ENCODE measurements around the gene PUS3.

DNA sequence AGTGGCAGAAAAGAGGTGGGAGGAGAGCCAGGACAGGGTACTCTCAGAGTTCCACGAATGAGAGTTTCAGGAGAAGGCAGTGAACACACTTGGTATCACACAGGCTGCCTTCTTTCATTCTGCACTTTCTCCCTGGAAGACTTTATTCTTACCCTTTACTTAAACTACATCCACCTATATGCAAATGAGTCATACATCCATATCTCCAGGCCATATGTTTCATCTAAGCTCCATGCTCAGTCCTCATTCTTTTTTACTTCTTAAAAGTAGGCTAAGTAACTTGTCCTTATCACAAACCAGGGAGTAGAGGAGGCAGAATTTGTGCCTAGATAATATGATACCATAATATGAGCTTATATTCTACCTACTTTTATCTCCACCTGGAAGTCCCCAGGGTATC, 21.7 kb downstream of the PUS3 start:
- TF ChIP-seq, protein P1, sequence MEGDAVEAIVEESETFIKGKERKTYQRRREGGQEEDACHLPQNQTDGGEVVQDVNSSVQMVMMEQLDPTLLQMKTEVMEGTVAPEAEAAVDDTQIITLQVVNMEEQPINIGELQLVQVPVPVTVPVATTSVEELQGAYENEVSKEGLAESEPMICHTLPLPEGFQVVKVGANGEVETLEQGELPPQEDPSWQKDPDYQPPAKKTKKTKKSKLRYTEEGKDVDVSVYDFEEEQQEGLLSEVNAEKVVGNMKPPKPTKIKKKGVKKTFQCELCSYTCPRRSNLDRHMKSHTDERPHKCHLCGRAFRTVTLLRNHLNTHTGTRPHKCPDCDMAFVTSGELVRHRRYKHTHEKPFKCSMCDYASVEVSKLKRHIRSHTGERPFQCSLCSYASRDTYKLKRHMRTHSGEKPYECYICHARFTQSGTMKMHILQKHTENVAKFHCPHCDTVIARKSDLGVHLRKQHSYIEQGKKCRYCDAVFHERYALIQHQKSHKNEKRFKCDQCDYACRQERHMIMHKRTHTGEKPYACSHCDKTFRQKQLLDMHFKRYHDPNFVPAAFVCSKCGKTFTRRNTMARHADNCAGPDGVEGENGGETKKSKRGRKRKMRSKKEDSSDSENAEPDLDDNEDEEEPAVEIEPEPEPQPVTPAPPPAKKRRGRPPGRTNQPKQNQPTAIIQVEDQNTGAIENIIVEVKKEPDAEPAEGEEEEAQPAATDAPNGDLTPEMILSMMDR (IDR thresholded peaks at IDR 0.05; ENCODE audit: poor library complexity, severe bottlenecking): no peak
- TF ChIP-seq EZH2 (IDR thresholded peaks at IDR 0.05; ENCODE audit: borderline replicate concordance, insufficient read depth, low read length, poor library complexity, severe bottlenecking): no peak

All from neural cell (in vitro differentiated cells).